H1 (cell line): ENCODE results near the gene TTBK2. TPM values are rescaled to one million over a fixed set of nuclear protein-coding genes. Genes with fewer than 3 reads are reported as not detected.

Experiments used
- BCL11A ChIP-seq, 2 experiments: IDR thresholded peaks; one replicate each; pipeline ENCODE4 v1.6.1; 2011; ENCODE audit warnings: low read depth in 2 of 2, low read length in 2 of 2, mild to moderate bottlenecking in 2 of 2
- BRCA1 ChIP-seq: IDR thresholded peaks from 2 replicates; pipeline ENCODE4 v1.6.1; 2012; ENCODE audit warnings: low read depth, low read length, improper control_type of control experiment
- FOSL1 ChIP-seq: IDR thresholded peaks from 2 replicates; pipeline ENCODE4 v1.6.1; 2011; ENCODE audit warnings: mild to moderate bottlenecking, low read depth, low read length, moderate library complexity; ENCODE audit not compliant: insufficient read depth
- POU5F1 ChIP-seq: IDR thresholded peaks from 2 replicates; pipeline ENCODE4 v1.6.1; 2011; ENCODE audit warnings: low read depth, mild to moderate bottlenecking, low read length, moderate library complexity
- SIN3A ChIP-seq, 2 experiments: IDR thresholded peaks in 1 of 2; conservative IDR thresholded peaks in 1 of 2; 2 replicates each; pipeline ENCODE4 v1.6.1; 2011 to 2012; ENCODE audit warnings: low read length in 2 of 2, improper control_type of control experiment in 1 of 2, low read depth in 1 of 2, mild to moderate bottlenecking in 1 of 2
- SIX5 ChIP-seq: IDR thresholded peaks from 2 replicates; pipeline ENCODE4 v1.6.1; 2011; ENCODE audit warnings: mild to moderate bottlenecking, low read depth, low read length
- SP2 ChIP-seq: IDR thresholded peaks from 2 replicates; pipeline ENCODE4 v1.6.1; 2012; ENCODE audit warnings: mild to moderate bottlenecking, low read length, inconsistent platforms
- TAF1 ChIP-seq: IDR thresholded peaks from 2 replicates; pipeline ENCODE4 v1.6.1; 2011; ENCODE audit warnings: mild to moderate bottlenecking, low read depth, low read length
- TCF12 ChIP-seq: IDR thresholded peaks from 2 replicates; pipeline ENCODE4 v1.6.1; 2011; ENCODE audit warnings: low read depth, mild to moderate bottlenecking, low read length
- polyA plus RNA-seq, 7 experiments: library from polyadenylated mRNA; depleted of rRNA in 3 of 7; stranded (reverse) in 5 of 7; unstranded in 2 of 7; fragments of >200 nt in 5 of 7; fragments of 200-250 nt in 2 of 7; gene quantifications; 1 replicate in 5 of 7; 2 replicates in 1 of 7; 4 replicates in 1 of 7; pipeline versions ENCODE4 v1.2.1 to v1.2.3, GENCODE V29; 2011 to 2013; ENCODE audit warnings: missing spikeins in 2 of 7, mixed read lengths in 2 of 7
- total RNA-seq: library from RNA; stranded (reverse); fragmentation: NEBNext Ultra II Directional; extraction: Animal tissue kit (Norgen Biotek cat#: 25700); gene quantifications from 2 replicates; pipeline ENCODE4 v1.2.1, GENCODE V29; 2021

The TTBK2 gene
- total and polyA plus RNA-seq, 2 of the 8 experiments (the other 6 are each of a cell fraction or from before 2014, with no cell fraction given): 2.7 to 18.2 TPM

GRCh38 chr15:42782716-42783115 lies 137.9 kb downstream of the TTBK2 start (continued):
- TF ChIP-seq TCF12: no peak
- TF ChIP-seq BRCA1: no peak
- no peak for TF ChIP-seq BCL11A (IDR thresholded peaks at IDR 0.05; ENCODE audit: low read depth in 2 of 2, low read length in 2 of 2)
- TF ChIP-seq FOSL1: no peak
- TF ChIP-seq SP2: no peak
- TF ChIP-seq POU5F1: no peak
- TF ChIP-seq SIN3A (conservative IDR thresholded peaks at IDR 0.05 in 1 of 2, IDR thresholded peaks at IDR 0.05 in 1 of 2; ENCODE audit: low read depth in 1 of 2, low read length in 2 of 2): no peak
- no peak for TF ChIP-seq TAF1
- no peak for TF ChIP-seq SIX5
